Panc1 (cell line): ENCODE measurements around the gene NR2E1.

ENCODE experiments used
- CTCF ChIP-seq: fragments of 450-650 bp; IDR thresholded peaks from 2 replicates; pipeline ENCODE4 v1.5.1; 2017; ENCODE audit warnings: mild to moderate bottlenecking
- TF ChIP-seq, protein P1 (sequence below), 2 experiments: IDR thresholded peaks; 2 replicates each; pipeline ENCODE4 v1.6.1; 2011 to 2012; ENCODE audit warnings: low read depth in 2 of 2, control low read depth in 1 of 2, low read length in 1 of 2, mild to moderate bottlenecking in 1 of 2, moderate library complexity in 1 of 2; ENCODE audit not compliant: insufficient read depth in 1 of 2

- TF ChIP-seq CTCF: no peak
- TF ChIP-seq, protein P1, sequence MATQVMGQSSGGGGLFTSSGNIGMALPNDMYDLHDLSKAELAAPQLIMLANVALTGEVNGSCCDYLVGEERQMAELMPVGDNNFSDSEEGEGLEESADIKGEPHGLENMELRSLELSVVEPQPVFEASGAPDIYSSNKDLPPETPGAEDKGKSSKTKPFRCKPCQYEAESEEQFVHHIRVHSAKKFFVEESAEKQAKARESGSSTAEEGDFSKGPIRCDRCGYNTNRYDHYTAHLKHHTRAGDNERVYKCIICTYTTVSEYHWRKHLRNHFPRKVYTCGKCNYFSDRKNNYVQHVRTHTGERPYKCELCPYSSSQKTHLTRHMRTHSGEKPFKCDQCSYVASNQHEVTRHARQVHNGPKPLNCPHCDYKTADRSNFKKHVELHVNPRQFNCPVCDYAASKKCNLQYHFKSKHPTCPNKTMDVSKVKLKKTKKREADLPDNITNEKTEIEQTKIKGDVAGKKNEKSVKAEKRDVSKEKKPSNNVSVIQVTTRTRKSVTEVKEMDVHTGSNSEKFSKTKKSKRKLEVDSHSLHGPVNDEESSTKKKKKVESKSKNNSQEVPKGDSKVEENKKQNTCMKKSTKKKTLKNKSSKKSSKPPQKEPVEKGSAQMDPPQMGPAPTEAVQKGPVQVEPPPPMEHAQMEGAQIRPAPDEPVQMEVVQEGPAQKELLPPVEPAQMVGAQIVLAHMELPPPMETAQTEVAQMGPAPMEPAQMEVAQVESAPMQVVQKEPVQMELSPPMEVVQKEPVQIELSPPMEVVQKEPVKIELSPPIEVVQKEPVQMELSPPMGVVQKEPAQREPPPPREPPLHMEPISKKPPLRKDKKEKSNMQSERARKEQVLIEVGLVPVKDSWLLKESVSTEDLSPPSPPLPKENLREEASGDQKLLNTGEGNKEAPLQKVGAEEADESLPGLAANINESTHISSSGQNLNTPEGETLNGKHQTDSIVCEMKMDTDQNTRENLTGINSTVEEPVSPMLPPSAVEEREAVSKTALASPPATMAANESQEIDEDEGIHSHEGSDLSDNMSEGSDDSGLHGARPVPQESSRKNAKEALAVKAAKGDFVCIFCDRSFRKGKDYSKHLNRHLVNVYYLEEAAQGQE (IDR thresholded peaks at IDR 0.05; ENCODE audit: insufficient read depth in 1 of 2, low read depth in 2 of 2, low read length in 1 of 2): no peak
These were observed 46.7 kb upstream of the NR2E1 start for GRCh38 chr6:108118810-108119768.
